H7 (cell line): ENCODE data around the gene THBD. TPM values are rescaled to one million over a fixed set of nuclear protein-coding genes. Genes with fewer than 3 reads are reported as not detected.
A peak's percentile ranks its signal among the peaks of the same experiment; 100 is the strongest.

Source experiments
- DNase-seq: peaks from one replicate; pipeline ENCODE4 v3.0.0; 2012
- H3K27me3 ChIP-seq: 2 replicates; pipeline ENCODE4 v1.6.0; 2011; ENCODE audit warnings: mild to moderate bottlenecking, low read length; ENCODE audit not compliant: control insufficient read depth, insufficient read depth
- H3K36me3 ChIP-seq: replicated peaks from 2 replicates; pipeline ENCODE4 v1.5.1; 2011; ENCODE audit warnings: low read length; ENCODE audit not compliant: control insufficient read depth, insufficient read depth
- H3K4me3 ChIP-seq: 2 replicates; pipeline ENCODE4 v1.5.1; 2011; ENCODE audit warnings: low read depth, mild to moderate bottlenecking, control low read depth, low read length, moderate library complexity; ENCODE audit not compliant: insufficient read depth
- total RNA-seq: library from RNA; depleted of rRNA; stranded (reverse); fragments of >200 nt; shearing (Covaris generic); gene quantifications from 2 replicates; pipeline ENCODE4 v1.2.3, GENCODE V29; 2014

Gene THBD
- total RNA-seq, 1 experiment from 2014 or later, result 1.2 TPM

DNA sequence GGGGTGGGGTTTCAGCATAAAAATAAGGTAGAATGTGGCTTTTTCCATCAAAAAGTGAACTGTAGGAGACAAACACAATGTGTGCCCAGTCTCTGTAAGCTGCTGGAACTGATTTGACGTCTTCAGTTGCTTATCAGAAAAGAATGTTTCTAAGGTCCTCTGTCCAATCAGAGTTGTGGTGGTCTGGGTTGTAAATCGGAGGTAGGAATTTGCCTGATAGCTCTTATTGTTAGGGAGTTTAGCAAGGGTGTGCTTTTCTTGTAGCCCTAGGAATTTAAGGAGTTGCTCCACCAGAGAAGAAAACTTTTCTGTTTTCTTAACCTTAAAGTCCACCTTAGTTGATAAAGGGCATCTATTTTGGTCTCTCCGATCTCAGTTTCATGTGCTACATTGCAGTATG lies 24.8 kb downstream of the THBD start:
- no peak overlapping the region for H3K4me3 ChIP-seq

DNA sequence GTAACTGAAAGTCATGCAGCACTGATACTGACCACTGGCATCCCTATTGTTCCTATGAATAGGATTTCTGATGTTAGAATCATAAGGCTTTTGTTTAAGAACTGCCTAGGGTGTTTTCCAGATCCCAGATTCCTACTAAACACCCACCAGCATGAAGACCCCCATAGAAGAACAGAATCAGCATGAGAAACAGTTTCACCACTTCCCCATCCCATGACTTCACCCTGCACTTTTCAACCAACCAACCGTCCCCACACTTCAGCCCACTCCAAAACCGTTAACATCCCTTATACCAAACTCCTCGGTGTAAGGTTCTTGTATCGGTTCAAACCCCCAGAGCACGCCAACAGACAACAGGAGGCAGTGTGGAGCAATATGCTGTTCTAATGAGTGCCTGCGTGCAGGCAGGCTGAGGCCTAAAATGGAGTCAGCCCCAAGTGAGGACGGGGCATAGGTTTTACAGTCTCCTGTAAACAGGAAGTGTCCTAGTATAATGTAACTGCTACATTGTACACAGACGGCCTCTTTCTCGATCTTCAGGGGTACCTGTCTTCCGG lies 25.8 kb downstream of the THBD start:
- Histone ChIP-seq H3K27me3 (no peaks in the 10 kb centered on the region), H3K36me3 (no peaks in the 10 kb centered on the region), H3K4me3 (no peak overlapping the region)
- DNase-seq, result peak; percentile 39

More for the DNA sequence above, 24.8 kb downstream of the THBD start:
- no peaks in the 10 kb centered on the region for H3K27me3 ChIP-seq
- no peak for DNase-seq
- H3K36me3 ChIP-seq, result no peaks in the 10 kb centered on the region

DNA sequence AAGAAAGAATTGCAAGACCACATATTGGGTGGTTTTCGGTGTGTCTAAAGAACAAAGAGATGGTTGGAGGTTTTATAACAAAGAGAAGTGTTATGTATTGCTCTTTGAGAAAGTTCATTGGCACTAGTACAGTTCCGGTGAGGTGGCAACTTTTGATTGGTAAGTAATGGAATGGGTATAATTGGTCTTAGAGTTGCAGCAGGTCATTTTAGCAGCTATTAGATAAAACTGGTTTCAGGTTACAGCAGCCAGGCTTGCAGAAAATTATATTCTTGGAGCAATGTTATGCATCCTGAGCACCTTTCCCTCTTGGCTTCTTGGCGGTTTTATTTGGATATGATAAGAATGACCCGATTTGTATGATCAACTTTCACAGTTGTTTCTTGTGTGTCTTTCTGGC lies 26.6 kb downstream of the THBD start:
- Histone ChIP-seq H3K27me3 (no peaks in the 10 kb centered on the region), H3K36me3 (no peaks in the 10 kb centered on the region), H3K4me3 (no peak overlapping the region)
- DNase-seq, result no peak

DNA sequence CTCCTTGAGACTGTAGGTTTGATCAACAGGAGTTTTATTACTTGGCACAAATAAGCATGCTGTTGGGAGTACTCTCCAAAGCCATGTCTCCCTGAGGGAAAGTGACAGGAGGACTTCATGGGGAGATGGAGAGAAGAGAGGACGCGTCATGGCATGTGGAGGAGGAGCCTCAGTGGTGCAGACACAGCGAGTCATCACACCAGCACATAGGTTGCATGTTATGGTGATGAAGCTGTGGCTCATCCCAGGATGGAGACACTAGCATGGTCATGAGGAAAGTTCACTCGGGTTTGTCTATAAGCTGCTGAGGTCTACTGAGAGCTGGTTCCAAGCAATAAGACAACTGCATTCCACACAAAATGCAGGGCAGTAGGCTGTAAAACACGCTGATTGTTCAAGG lies 27.5 kb downstream of the THBD start:
- H3K36me3 ChIP-seq, result no peaks in the 10 kb centered on the region
- DNase-seq, result no peak
- H3K27me3 ChIP-seq, result no peaks in the 10 kb centered on the region
- H3K4me3 ChIP-seq, result no peak overlapping the region

DNA sequence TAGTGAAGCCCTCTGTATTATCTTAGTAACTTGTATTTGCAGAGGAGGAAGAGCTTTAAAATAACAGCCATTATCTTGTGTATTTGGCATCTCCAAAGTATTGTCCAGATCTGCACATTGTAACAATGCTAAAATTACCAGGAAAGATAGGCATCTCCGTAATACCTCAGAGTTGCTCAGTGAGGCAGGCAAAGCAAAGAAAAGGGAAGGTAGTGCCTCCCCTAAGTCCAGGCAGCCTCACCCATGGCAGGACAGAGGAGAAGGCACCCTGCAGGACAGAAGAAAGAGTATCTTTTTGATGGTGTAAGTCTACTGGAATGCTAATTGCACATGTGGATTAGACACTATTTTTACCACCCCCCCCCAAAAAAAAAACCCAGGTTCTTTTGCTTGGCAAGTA lies 27.9 kb downstream of the THBD start:
- Histone ChIP-seq H3K27me3 (no peaks in the 10 kb centered on the region), H3K36me3 (no peaks in the 10 kb centered on the region), H3K4me3 (no peak overlapping the region)
- DNase-seq, result no peak

DNA sequence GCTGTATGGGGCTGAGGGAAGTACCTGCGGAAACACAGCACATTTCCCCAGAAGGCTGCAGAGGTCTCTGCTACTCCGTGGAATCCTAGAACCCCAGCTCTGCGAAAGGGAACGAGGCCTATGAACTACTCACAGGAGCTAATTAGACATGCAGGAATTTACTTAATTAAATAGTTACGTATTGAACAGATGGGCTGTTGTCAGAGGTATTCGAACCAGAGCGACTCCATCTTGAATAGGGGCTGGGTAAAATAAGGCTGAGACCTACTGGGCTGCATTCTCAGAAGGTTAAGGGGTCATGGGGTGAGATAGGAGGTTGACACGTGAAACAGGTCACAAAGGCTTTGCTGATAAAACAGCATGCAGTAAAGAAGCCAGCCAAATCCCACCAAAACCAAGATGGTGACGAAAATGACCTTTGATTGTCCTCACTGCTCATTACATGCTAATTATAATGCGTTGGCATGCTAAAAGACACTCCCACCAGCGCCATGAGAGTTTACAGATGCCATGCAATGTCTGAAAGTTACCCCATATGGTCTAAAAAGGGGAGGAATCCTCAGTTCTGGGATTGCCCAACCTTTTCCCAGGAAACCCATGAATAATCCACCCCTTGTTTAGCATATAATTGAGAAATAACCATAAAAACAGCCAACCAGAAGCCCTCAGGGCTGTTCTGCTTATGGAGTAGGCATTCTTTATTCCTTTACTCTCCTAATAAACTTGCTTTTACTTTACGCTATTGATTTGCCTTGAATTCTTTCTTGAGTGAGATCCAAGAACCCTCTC lies 29.0 kb downstream of the THBD start:
- no peaks in the 10 kb centered on the region for H3K27me3 ChIP-seq
- no peak overlapping the region for H3K4me3 ChIP-seq
- DNase-seq, result no peak
- H3K36me3 ChIP-seq, result no peaks in the 10 kb centered on the region

DNA sequence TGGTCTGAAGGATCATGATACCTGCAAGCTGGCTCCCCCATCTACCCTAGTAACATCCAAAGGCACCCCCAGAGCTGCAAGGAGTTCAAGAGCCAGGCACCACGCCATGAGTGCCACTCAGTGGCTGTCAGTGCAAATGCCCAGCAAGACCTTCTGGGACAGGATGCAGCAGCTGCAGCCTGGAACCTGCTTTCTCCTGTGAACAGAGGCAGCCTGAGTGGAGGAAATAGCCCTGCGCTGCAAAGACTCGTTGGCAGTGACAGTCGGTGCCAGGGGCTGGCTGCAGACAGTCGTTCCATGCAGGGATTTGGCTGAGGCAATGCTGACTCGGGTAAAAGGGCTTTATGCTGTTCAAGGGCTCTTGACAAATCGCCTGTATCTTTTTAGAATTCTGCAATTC lies 30.1 kb downstream of the THBD start:
- Histone ChIP-seq H3K36me3 (no peaks in the 10 kb centered on the region), H3K4me3 (no peak overlapping the region), H3K27me3 (no peaks in the 10 kb centered on the region)
- DNase-seq, result no peak

DNA sequence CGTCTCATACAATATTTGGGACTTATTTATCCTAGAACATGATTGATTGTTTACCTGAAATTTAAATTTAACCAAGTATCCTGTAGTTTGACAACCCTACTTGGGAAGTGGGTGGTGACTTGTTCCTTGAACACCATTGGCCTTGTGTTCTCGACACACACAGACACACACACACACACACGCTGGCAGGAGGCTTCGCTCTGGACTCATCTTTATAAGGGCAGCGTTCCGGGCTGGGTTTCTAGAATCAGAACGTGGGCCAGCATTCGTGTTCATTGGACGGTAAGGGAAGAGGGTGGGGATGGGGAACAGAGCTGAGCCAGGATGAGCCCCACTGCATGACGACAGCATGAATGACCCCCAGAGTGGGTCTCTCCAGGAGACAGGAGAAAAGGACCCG lies 30.5 kb downstream of the THBD start:
- H3K36me3 ChIP-seq, result no peaks in the 10 kb centered on the region
- no peak for DNase-seq
- H3K27me3 ChIP-seq, result no peaks in the 10 kb centered on the region
- no peak overlapping the region for H3K4me3 ChIP-seq

DNA sequence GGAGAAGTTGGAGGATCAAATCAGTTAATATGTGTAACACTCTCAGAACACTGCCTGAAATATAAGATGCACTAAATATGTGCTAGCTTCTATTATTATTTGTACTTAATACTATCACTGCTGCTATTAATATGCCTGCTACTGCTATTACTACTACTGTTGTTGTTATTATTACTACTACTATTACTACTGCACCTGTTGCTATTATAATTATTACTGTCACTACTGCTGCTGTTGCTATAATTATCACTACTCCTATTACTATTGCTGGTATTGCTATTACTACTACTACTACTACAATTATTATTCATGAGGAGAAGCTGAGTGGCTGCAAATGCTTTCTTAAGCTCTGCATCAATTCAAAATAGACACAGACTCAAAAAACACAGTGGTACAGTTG lies 31.0 kb downstream of the THBD start:
- Histone ChIP-seq H3K4me3 (no peak overlapping the region), H3K27me3 (no peaks in the 10 kb centered on the region), H3K36me3 (no peaks in the 10 kb centered on the region)
- no peak for DNase-seq

DNA sequence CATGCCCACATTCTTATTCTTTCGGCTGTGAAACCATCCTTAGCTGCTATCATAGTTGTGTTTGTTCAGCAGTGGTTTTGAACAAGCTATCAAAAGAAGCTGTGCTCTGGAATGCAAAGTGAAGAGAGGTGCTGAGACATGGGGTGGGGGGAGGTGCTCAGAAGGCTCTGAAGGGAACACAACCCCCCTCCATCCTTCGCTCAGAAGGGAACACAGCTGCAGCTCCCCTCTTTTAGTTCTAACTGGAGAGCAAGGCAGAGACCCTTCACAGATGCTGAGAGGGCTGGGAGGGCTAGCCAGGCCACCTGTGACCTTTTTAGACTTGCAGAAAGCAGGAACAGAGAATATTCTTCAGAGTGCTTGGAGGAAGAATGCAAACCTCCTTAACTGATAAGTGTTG lies 32.0 kb downstream of the THBD start:
- H3K27me3 ChIP-seq, result no peaks in the 10 kb centered on the region
- no peaks in the 10 kb centered on the region for H3K36me3 ChIP-seq
- no peak for DNase-seq
- no peak overlapping the region for H3K4me3 ChIP-seq

DNA sequence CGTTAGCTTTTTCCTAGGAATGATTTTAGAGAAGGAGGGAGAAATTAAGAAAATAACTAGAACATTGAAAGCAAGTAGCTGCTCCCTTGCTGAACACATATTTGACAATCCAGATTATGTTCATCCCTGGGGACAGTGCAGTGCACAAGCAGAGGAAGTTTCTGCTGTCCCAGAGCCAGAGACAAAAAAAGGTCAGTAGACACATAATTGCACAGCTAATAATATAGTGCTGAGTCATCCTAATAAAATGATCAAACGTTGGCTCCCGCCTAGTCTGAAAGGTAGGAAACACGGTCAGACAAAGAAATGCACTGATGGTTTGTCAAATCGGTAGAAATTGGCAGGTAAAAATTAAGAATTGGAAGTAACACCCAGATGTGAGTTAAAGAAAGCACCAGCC lies 36.0 kb downstream of the THBD start:
- Histone ChIP-seq H3K4me3 (no peak overlapping the region), H3K36me3 (no peaks in the 10 kb centered on the region), H3K27me3 (no peaks in the 10 kb centered on the region)
- DNase-seq, result no peak

DNA sequence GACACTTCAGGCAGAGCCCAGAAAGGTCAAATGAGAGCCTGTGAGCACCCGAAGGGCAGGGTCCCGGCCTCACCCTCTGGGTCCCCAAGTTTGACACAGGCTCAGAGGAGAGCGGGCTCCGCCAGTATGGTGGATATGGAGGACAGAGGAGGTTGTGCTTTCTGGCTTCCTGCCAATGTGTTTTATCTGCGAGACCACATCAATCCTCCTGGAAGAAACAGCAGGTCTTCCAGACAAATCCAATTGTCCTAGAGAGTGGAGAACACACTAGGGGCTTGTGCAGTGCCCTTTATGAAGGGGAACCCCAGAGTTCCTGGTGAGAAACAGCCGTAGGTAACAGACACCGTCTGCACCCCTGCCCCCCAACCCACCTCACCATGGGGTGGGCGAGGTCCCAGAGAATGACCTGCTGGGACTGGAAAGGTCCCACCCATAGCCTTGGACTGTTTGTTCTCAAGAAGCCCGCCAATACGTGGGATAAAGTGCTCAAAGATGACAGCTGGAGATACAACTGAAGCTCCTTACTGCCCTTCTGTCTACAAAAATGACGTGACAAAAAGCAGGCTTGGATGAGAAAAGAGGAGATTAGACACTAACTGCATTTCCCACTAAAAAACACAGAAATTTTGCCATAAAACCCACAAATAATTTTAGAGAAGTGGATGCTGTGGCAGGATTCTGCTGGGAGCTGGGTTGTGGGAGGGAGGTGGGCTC lies 38.3 kb downstream of the THBD start:
- Histone ChIP-seq H3K4me3 (no peak overlapping the region), H3K27me3 (no peaks in the 10 kb centered on the region), H3K36me3 (no peaks in the 10 kb centered on the region)
- no peak for DNase-seq

DNA sequence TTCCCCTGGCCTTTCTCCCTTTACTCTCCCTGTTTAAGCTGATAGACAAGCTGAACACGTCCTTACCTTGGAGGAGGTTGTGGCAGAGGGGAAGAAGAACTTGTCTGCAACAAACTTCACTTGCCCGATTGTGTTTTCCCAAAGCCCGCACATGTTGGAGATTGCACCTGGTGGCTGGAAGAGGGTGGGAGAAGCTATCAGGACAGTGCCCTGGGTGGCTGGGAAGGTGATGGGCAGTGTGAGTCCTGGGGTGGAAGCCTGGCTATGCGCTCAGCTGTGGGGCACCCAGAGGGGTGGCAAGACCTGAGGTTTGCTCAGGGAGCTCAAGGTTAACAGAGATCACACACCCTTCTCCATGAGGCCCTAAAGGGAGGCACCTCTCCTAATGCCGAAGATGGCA lies 39.4 kb downstream of the THBD start:
- no peak for DNase-seq
- no peaks in the 10 kb centered on the region for H3K36me3 ChIP-seq
- H3K27me3 ChIP-seq, result no peaks in the 10 kb centered on the region
- no peak overlapping the region for H3K4me3 ChIP-seq

DNA sequence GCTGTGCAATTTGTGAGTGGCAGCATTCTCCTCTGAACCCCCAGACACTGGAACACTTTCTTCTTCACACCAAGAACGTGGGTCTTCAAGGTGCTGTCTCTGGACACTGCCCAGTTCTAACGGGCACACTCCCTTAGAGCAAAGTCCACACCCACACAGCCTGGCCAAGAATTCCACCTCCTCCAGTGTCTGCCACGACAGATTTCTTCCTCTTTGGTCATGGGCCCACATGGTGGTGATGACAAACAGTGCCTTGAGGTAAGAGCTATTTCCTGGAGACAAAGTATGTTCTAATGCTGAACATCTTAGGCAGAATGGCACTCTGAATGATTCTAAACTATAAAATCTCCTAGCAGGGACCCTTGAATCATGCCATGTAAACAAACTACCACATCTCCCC lies 39.8 kb downstream of the THBD start:
- Histone ChIP-seq H3K36me3 (no peaks in the 10 kb centered on the region), H3K27me3 (no peaks in the 10 kb centered on the region), H3K4me3 (no peak overlapping the region)
- no peak for DNase-seq

DNA sequence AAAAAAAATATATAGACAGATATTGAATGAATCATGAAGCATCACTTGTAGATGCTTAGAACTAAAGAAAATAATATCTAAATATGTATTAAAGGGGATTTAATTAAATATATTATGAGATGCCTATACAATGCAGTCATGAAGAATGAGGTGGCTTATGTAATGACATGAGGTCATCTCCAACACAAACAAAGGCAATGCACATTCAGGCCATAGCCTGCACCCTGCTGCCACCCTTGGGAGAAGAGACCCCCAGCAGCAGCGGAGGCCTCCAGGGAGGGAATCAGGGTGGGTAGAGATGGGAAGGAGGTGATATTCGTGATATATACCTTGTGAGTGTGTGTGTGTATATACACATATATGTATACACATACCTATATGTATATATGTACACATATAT lies 40.8 kb downstream of the THBD start:
- no peaks in the 10 kb centered on the region for H3K36me3 ChIP-seq
- H3K27me3 ChIP-seq, result no peaks in the 10 kb centered on the region
- no peak overlapping the region for H3K4me3 ChIP-seq
- no peak for DNase-seq
